Brain pericyte (primary cell): ENCODE data around the gene ZNF268.
"Not testable (repeated sequence)": the region's sequence is repeated elsewhere in the genome, so short reads cannot be mapped to it uniquely, and the experiment has no call there.

ENCODE experiments used
- DNase-seq: peaks from one replicate; pipeline ENCODE4 v3.0.0-alpha.2; 2012; ENCODE audit warnings: low read depth, low spot score

ZNF268 gene

DNA sequence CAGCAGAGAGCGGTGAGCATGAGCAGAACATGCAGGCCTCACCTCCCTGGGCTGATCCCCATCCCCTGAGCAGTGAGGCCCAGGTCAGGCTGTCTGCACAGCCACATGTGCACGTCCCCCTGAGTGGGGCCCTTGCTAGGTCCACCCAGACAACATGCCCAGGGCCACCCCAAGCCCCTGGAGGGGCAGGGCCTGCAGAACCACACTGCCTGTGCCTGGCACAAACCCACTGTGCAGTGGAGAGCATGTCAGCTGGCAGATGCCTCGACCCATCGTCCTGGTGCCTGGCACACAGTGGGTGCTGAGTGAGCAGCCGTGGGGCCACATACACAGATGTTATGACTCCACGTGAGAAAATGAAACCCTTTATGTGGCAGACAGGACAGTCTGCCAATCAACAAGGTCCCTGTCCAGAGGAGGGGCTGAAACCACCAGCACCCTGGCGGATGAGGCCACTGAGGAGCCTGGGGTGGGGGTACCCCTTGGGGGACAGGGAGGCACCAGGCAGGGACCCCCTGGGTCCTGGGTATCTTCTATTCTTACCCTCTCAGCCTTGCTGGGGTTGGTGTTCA is 46.1 kb downstream of the ZNF268 start:
- DNase-seq = no peak

DNA sequence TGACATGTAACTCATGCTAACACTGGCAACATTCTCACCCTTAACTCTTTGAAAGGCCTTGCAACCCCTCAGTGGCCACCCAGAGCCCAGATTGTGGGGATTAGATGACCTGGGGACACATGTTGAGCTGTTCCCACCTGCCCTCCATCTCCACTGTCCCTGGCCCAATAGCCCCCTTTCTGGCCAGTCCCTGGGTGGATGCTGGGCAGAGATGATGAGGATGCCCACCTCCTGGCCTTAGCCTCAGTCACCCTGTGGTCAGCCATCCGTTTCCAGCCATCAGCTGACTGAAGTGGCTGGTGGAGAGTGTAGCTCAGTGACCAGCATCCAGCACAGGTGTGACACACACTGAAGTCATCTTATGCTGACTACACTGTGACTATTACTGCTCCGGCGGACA is 49.7 kb downstream of the ZNF268 start:
- DNase-seq = no peak

DNA sequence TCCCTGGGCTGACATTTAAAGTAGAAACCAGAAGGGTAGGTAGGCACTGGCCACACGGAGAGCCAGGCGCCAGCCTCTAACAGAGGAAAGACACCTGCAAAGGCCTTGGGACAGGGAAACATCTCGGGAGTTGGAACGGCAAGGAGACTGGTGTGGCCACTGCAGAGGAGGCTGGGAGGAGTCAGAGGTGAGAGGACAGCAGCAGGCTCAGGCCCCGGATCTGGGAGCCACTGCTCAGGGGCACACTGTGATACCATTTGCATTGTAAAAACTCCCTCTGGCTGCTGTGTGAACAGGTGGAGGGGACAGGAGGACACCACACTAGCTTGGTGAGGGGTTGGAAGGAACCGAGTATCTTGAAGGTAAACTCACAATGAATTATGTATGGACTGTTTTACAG is 51.7 kb downstream of the ZNF268 start:
- no peak for DNase-seq

DNA sequence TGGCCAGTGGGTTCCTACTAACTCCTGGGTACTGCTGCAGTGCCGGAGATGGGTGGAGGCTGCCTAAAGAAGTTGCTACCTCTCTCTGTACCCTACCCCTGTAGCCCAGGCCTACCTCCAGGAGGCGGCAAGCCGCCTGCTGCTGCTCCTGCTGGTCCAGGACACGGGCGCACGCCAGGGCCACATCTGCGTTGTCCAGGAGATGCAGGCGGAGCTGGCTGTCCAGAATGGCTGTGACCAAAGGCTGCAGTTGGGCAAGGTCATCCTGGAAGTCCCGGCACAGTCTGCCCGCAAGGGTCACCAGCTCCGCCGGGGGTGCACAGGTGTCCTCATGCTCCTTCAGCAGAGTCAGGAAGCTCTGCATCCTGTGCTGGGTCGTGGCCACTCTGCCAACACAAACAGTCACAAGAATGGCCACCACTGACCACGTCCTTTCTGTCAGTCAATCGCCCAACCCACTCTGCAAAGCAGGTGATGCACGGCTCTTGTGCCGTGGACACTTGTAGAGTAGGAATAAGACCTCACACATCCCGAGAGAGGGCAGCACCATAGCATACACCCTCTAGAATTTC is 52.8 kb downstream of the ZNF268 start:
- no peak for DNase-seq

DNA sequence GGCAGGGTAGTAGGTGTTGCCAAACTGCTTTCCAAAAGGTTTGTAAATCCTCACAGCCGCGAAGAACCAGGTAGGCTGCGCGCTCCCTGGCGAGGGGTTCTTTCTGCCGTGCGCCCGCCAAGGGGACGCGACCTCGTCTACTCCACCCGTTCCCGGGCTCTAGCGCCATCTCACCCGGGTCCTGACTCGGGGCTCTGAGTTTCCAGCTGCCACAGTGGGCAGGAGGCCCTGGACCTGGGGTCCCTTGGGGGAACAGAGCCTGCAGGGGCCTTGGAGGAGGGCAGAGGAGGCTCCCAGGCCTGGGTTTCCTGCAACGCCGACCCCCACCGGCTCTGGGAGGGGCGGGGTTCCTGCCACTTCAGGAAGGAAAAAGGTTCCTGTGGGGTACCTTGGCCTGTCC is 53.7 kb downstream of the ZNF268 start:
- no peak for DNase-seq

DNA sequence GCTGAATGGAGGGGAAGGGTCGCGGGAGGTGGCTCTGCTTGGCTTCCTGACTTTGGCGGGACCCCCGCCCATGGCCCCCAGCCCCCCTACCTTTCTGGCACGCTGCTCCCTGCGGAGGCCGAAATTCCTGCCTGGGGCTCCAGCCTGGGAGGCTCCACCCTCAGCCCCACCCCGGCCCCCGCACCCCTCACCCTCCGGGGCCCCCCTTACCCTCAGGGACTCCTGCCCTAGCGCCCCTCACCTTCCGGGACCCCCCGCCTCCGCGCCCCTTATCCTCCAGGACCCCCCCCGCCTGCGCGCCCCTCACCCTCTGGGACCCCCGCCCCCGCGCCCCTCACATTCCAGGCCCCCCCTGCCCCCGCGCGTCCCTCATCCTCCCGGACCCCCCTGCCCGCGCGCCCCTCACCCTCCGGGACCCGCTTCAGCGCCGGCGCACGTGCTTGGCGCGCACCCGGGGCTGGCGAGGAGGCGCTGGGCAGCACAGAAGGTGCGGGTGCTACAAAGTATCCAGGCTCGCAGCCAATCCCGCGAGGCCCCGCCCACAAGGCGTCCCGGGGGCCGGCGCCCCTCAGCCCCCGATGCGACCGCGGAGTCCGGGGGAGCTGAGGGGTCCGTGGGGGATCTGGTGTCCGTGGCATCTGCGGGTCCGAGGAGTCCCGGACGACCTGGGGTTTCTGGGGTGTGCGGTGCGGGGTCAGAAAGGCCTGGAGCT is 54.3 kb downstream of the ZNF268 start, which contains the start of gene ANHX:
TSS of gene ANHX (minus strand) at position 477 of the 712 bp plus-strand sequence. CDS start 1,521 bp downstream, outside the sequence.
- DNase-seq = no peak

DNA sequence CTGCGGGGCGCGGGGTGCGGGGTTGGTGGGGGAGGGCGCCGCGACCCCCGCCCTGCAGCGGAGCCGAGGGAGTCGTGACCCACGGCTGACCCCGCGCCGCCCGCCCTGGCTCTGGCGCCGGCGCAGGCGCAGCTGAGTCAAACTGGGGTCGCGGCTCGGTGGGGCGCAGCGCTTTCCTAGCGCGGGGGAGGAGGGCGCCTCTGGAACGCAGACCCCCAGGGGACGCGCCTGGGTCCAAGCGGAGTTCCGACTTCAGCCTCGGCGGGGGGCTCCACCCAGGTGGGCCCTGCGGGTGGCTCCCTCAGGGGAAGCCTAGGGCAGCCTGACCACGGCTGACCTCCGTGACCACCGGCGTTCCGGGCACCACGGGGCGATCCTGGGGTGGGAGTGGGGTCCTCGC is 54.8 kb downstream of the ZNF268 start:
- no peak for DNase-seq

DNA sequence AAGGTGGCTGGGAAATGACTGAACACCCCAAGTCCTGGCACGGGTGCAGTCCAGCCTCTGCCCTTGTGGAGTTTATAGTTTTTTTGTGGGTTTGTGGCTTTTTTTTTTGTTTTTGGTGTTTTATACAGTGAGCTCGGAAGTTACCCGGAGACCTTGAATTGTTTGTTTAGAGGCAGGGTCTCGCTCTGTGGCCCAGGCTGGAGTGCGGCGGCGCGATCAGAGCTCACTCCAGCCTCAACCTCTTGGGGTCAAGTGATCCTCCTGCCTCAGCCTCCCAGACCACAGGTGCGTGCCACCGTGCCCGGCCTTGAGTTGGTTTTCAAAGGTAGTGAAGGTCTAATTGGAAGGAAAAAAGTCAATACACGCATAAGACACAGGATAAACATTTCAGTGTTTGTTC is 55.3 kb downstream of the ZNF268 start:
- no peak for DNase-seq

DNA sequence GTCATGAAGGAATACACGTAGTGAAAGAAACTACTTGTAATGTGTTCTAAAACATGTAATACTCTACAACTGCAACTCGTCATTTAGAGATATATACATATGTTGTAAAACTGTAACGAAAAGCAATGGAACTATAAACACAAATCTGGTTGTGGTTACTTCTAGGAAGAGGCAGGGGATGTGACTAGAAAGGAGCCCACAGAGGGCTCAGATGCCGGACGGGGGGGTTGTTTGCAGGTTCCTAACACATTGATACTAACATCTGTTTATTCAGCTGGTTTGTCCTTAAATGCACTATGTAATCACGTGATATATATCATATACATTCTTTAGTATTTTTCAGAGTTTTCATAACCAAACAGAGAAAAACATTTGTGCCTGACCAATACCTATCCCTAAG is 70.4 kb downstream of the ZNF268 start:
- DNase-seq = no peak

DNA sequence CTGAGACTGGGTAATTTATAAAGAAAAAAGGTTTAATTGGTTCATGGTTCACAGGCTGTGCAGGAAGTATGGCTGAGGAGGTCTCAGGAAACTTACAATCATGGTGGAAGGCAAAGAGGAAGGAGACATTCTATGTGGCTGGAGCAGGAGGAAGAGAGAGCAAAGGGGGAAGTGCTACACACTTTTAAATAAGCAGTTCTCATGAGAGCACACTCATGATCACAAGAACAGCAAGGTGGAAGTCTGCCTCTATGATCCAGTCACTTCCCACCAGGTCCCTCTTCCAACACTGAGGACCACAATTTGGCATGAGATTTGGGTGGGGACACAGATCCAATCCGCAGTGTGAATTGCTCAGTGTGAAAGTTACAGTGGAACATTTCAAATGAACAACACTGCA is 74.5 kb downstream of the ZNF268 start:
- not testable (repeated sequence) for DNase-seq

DNA sequence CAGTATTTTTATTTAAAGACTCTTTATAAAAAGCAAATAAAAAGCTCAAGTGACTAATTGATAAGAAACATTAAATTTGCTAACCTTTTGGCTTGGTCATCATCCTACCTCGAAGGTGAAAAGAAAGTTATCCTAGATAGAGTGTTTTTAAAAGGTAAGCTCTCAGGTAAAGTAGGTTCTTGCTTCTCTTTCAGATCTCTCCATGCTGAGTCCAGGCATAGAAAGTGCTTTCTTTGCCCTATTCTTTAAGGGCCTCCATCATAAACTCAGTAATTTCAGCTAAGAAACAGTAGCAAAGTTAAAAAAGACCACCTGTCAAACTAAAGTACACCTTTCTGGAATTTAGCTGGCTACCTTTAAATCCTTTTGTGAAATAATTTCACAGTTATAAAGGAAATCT is 75.0 kb downstream of the ZNF268 start:
- DNase-seq = no peak

DNA sequence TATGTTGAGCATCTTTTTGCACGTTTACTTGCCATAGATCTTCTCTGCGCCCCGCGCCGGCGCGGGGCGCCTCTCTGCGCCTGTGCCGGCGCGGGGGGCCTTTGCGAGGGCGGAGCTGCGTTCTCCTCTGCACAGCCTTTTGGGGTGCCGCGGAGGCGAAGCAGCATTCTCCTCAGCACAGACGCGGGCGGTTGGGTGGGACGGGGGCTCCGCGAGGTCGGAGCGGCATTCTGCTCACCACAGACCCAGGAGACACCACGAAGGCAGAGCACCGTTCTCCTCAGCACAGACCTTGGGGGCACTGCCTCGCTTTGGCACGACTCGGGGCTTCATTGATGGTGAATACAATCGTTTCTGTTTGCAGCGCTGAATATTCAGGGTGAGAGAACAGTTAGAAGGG is 82.9 kb downstream of the ZNF268 start:
- DNase-seq = no peak
